AG09319 (cell line): ENCODE results near the gene SYTL1.
A peak's percentile ranks its signal among the peaks of the same experiment; 100 is the strongest.

Experiments used
- DNase-seq: peaks from one replicate; pipeline ENCODE4 v3.0.0-alpha.2; 2010; ENCODE audit warnings: low read depth; ENCODE audit errors: extremely low read depth
- CTCF ChIP-seq: IDR thresholded peaks from 2 replicates; pipeline ENCODE4 v1.5.1; 2011; ENCODE audit warnings: low read depth, mild to moderate bottlenecking, inconsistent platforms, low read length, moderate library complexity

The SYTL1 gene

GRCh38 chr1:27321813-27322568 lies 19.8 kb upstream of the SYTL1 start, which contains the start of gene TMEM222:
Gene TMEM222, plus strand, starts transcription at chr1:27322163. Its CDS starts 35 bp downstream, at chr1:27322198.
- peak; percentile 89 for DNase-seq
- TF ChIP-seq CTCF, result 0 out of 2 replicates have a peak, but pooled peaks have one; percentile 2

- no peak for DNase-seq
- no peak for TF ChIP-seq CTCF
Observed at GRCh38 chr1:27322569-27323240, 19.1 kb upstream of the SYTL1 start.

- no peak for DNase-seq
- TF ChIP-seq CTCF, result no peak
Observed at GRCh38 chr1:27325286-27325685, 16.5 kb upstream of the SYTL1 start.

- TF ChIP-seq CTCF, result no peak
Observed at GRCh38 chr1:27327964-27328363, 13.9 kb upstream of the SYTL1 start.

GRCh38 chr1:27330786-27331185 lies 11.0 kb upstream of the SYTL1 start:
- TF ChIP-seq CTCF, result no peak
- no peak for DNase-seq

More at GRCh38 chr1:27327964-27328363, 13.9 kb upstream of the SYTL1 start:
- no peak for DNase-seq

DNA sequence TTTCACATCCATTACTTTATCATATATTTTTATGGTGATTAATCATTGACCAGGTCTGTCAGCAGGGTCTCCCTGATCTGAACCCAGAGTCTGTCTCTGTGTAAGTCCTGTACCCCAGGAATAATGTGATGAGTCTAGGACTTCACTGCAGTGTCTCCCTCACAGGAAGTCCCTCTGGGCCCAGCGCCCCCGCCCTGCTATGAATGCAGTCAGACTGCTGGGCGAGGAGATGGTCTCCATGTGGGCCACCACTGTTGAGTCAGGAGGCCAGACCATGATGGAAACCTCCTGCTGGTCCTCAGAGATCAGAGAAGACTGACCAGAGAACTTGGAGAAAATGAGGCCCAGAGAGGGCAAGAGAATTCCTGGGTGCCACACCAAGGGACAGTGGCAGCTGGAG lies 10.4 kb upstream of the SYTL1 start:
- DNase-seq, result no peak
- no peak for TF ChIP-seq CTCF

GRCh38 chr1:27331922-27332321 lies 9.9 kb upstream of the SYTL1 start:
- TF ChIP-seq CTCF, result no peak
- DNase-seq, result no peak
